GM12891 (cell line): ENCODE measurements around the gene SCN4B.

Experiments used
- PAX5 ChIP-seq: IDR thresholded peaks from 2 replicates; pipeline ENCODE4 v1.6.1; 2011; ENCODE audit warnings: low read length, moderate library complexity, mild to moderate bottlenecking; ENCODE audit not compliant: insufficient read depth, severe bottlenecking
- POLR2A ChIP-seq: IDR thresholded peaks from 2 replicates; pipeline ENCODE4 v1.6.1; 2011; ENCODE audit warnings: low read depth, low read length, control low read depth
- POLR2AphosphoS5 ChIP-seq: IDR thresholded peaks from 2 replicates; pipeline ENCODE4 v1.6.1; 2011; ENCODE audit warnings: low read depth, low read length, control low read depth
- SPI1 ChIP-seq: IDR thresholded peaks from 2 replicates; pipeline ENCODE4 v1.6.1; 2011; ENCODE audit warnings: low read depth, low read length, control low read depth
- TAF1 ChIP-seq: IDR thresholded peaks from 2 replicates; pipeline ENCODE4 v1.6.1; 2011; ENCODE audit warnings: low read depth, low read length, control low read depth

- TF ChIP-seq POLR2AphosphoS5 (no peak), POLR2A (no peak), TAF1 (no peak), PAX5 (no peak), SPI1 (no peak)
These were observed at the start of gene SCN4B for GRCh38 chr11:118152552-118153471.
